ENCODE data around the gene RAPGEF6.

Gene RAPGEF6

GRCh38 chr5:131389869-131390265 is 245.2 kb downstream of the RAPGEF6 start:
- H3K4me3 ChIP-seq (ENCODE audit: low read depth, low read length): no peak overlapping the region
- no peak for TF ChIP-seq CTCF (conservative IDR thresholded peaks at IDR 0.05; ENCODE audit: low read depth, low read length)
- DNase-seq (ENCODE audit: low read depth): no peak

- no peak for TF ChIP-seq CTCF (conservative IDR thresholded peaks at IDR 0.05; ENCODE audit: low read depth, low read length)
- no peak for DNase-seq (ENCODE audit: low read depth)
- H3K4me3 ChIP-seq (ENCODE audit: low read depth, low read length): no peak overlapping the region
These were observed 245.7 kb downstream of the RAPGEF6 start for GRCh38 chr5:131389096-131389868.

GRCh38 chr5:131387255-131387654 is 247.8 kb downstream of the RAPGEF6 start:
- DNase-seq (ENCODE audit: low read depth): no peak
- H3K4me3 ChIP-seq (ENCODE audit: low read depth, low read length): no peak overlapping the region
- no peak for TF ChIP-seq CTCF (conservative IDR thresholded peaks at IDR 0.05; ENCODE audit: low read depth, low read length)

GRCh38 chr5:131386779-131387178 is 248.2 kb downstream of the RAPGEF6 start:
- no peak overlapping the region for H3K4me3 ChIP-seq (ENCODE audit: low read depth, low read length)
- DNase-seq (ENCODE audit: low read depth): peak; percentile 49
- TF ChIP-seq CTCF (conservative IDR thresholded peaks at IDR 0.05; ENCODE audit: low read depth, low read length): no peak

GRCh38 chr5:131386124-131386523 is 248.9 kb downstream of the RAPGEF6 start:
- DNase-seq (ENCODE audit: low read depth): no peak
- TF ChIP-seq CTCF (conservative IDR thresholded peaks at IDR 0.05; ENCODE audit: low read depth, low read length): no peak
- no peak overlapping the region for H3K4me3 ChIP-seq (ENCODE audit: low read depth, low read length)

- no peak overlapping the region for H3K4me3 ChIP-seq (ENCODE audit: low read depth, low read length)
- TF ChIP-seq CTCF (conservative IDR thresholded peaks at IDR 0.05; ENCODE audit: low read depth, low read length): no peak
- no peak for DNase-seq (ENCODE audit: low read depth)
These were observed 250.3 kb downstream of the RAPGEF6 start for GRCh38 chr5:131384616-131385214.

GRCh38 chr5:131384173-131384572 is 250.9 kb downstream of the RAPGEF6 start:
- no peak for DNase-seq (ENCODE audit: low read depth)
- TF ChIP-seq CTCF (conservative IDR thresholded peaks at IDR 0.05; ENCODE audit: low read depth, low read length): no peak
- H3K4me3 ChIP-seq (ENCODE audit: low read depth, low read length): no peak overlapping the region
